H1 (cell line): ENCODE results near the gene CELSR3.

Experiments used
- ATF2 ChIP-seq: IDR thresholded peaks from 2 replicates; pipeline ENCODE4 v1.6.1; 2012; ENCODE audit warnings: low read length, inconsistent platforms
- CTCF ChIP-seq, 3 experiments: IDR thresholded peaks; 1 replicate in 2 of 3; 2 replicates in 1 of 3; pipeline versions ENCODE4 v1.5.1 to v1.6.1; 2011; ENCODE audit warnings: low read length in 3 of 3, mild to moderate bottlenecking in 3 of 3, inconsistent platforms in 2 of 3, low read depth in 1 of 3, moderate library complexity in 1 of 3; ENCODE audit not compliant: insufficient read depth in 1 of 3; ENCODE audit errors: control extremely low read depth in 1 of 3
- HDAC2 ChIP-seq, 2 experiments: fragments of 300-600 bp in 1 of 2; sonication (generic) in 1 of 2; IDR thresholded peaks; 2 replicates each; pipeline ENCODE4 v1.6.1; 2011 to 2012; ENCODE audit warnings: low read depth in 2 of 2, low read length in 2 of 2, mild to moderate bottlenecking in 2 of 2, moderate library complexity in 2 of 2, borderline replicate concordance in 1 of 2, inconsistent platforms in 1 of 2
- JUN ChIP-seq: IDR thresholded peaks from 2 replicates; pipeline ENCODE4 v1.6.1; 2011; ENCODE audit warnings: low read depth, mild to moderate bottlenecking, improper control_type of control experiment, low read length
- JUND ChIP-seq: IDR thresholded peaks from 2 replicates; pipeline ENCODE4 v1.6.1; 2011; ENCODE audit warnings: mild to moderate bottlenecking, improper control_type of control experiment, low read length
- NRF1 ChIP-seq: IDR thresholded peaks from 2 replicates; pipeline ENCODE4 v1.6.1; 2011; ENCODE audit warnings: mild to moderate bottlenecking, low read depth, low read length, improper control_type of control experiment

GRCh38 chr3:48633256-48633655 is 29.4 kb downstream of the CELSR3 start:
- no peak for TF ChIP-seq JUN
- TF ChIP-seq JUND, result no peak
- TF ChIP-seq CTCF (IDR thresholded peaks at IDR 0.05; ENCODE audit: control extremely low read depth in 1 of 3, insufficient read depth in 1 of 3, low read depth in 1 of 3, low read length in 3 of 3), result no peak
- no peak for TF ChIP-seq NRF1
- no peak for TF ChIP-seq ATF2
- TF ChIP-seq HDAC2 (IDR thresholded peaks at IDR 0.05; ENCODE audit: borderline replicate concordance in 1 of 2, low read depth in 2 of 2, low read length in 2 of 2), result no peak
